AG04450 (cell line): ENCODE results near the gene TMEM11. TPM values are rescaled to one million over a fixed set of nuclear protein-coding genes. Genes with fewer than 3 reads are reported as not detected.

Source experiments
- CTCF ChIA-PET: fragments of 300-600, 350-600 bp; formaldehyde crosslinking; extraction: SDS; loops from one replicate; lab custom pipeline; 2022; ENCODE audit warnings: antibody characterized with exemption, inconsistent platforms; lab: Charles Lee
- POLR2A ChIA-PET: fragments of 350-600 bp; formaldehyde crosslinking; extraction: SDS; loops from one replicate; lab custom pipeline; 2021; ENCODE audit warnings: antibody characterized with exemption, inconsistent platforms; lab: Yijun Ruan, JAX
- DNase-seq: peaks from one replicate; pipeline ENCODE4 v3.0.0-alpha.2; 2011; ENCODE audit warnings: low read depth, low spot score
- H3K27ac ChIP-seq: one replicate; pipeline ENCODE4 v1.5.1; 2012; ENCODE audit warnings: low read depth, low read length, control low read depth
- H3K27me3 ChIP-seq: one replicate; pipeline ENCODE4 v1.6.0; 2012; ENCODE audit warnings: low read length; ENCODE audit not compliant: control insufficient read depth, insufficient read depth
- H3K4me3 ChIP-seq: 2 replicates; pipeline ENCODE4 v1.5.1; 2011; ENCODE audit warnings: mild to moderate bottlenecking, low read depth, low read length, control low read depth
- H3K9me3 ChIP-seq: 2 replicates; pipeline ENCODE4 v1.5.1; 2012; ENCODE audit warnings: low read length; ENCODE audit not compliant: control insufficient read depth, insufficient read depth
- polyA plus RNA-seq: library from polyadenylated mRNA; depleted of rRNA; stranded (reverse); fragments of >200 nt; gene quantifications from 2 replicates; pipeline ENCODE4 v1.2.3, GENCODE V29; 2011
- TF ChIP-seq, protein P1 (sequence below): IDR thresholded peaks from 2 replicates; pipeline ENCODE4 v1.5.1; 2011; ENCODE audit warnings: low read depth, low read length, control low read depth, inconsistent platforms

TMEM11 gene
- polyA plus RNA-seq, 1 experiment, result 27.5 TPM

DNA sequence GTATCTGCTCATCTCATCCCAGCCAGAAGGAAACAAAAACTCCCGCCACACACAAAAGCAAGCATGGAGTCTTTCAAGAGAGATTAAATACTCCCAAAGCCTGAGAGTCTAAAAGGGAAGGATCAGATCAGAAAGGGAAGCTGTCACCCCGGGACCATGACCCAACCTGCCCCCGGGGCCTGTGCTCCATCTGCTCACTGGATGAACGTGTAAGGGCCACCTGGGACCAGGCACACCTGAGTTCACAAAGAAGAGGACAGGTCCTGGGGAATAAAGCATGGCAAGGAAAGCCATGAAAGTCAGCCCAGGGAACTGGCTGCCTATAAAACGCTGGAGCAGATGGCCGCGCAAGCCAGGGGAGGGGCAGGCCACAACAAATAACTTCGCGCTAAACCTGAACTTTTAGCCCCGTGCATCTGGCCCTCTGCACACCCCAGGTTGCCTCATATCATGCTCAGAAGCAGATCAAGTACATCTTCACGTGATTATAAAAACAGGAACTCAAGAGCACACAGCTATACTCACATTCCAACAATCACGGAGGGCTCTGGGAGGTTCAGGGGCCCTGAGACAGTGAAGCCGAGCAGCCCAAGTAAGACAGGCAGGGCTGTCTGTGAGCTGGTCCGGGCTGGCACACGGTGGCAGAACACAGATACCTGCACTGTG, 3.4 kb downstream of the TMEM11 start:
- TF ChIP-seq, protein P1, sequence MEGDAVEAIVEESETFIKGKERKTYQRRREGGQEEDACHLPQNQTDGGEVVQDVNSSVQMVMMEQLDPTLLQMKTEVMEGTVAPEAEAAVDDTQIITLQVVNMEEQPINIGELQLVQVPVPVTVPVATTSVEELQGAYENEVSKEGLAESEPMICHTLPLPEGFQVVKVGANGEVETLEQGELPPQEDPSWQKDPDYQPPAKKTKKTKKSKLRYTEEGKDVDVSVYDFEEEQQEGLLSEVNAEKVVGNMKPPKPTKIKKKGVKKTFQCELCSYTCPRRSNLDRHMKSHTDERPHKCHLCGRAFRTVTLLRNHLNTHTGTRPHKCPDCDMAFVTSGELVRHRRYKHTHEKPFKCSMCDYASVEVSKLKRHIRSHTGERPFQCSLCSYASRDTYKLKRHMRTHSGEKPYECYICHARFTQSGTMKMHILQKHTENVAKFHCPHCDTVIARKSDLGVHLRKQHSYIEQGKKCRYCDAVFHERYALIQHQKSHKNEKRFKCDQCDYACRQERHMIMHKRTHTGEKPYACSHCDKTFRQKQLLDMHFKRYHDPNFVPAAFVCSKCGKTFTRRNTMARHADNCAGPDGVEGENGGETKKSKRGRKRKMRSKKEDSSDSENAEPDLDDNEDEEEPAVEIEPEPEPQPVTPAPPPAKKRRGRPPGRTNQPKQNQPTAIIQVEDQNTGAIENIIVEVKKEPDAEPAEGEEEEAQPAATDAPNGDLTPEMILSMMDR, result no peak
- no peak overlapping the region for H3K27ac ChIP-seq
- DNase-seq, result no peak
- H3K27me3 ChIP-seq, result no peaks in the 10 kb centered on the region
- CTCF ChIA-PET, result interaction anchor here (1.3 kb wide), 1 partner anchor 91 kb away, joined by 3 read pairs; no protein-coding TSS in a partner anchor
- POLR2A ChIA-PET, result interaction anchor here (0.7 to 1.0 kb wide), 2 partner anchors 11 to 138 kb away, joined by 3 read pairs; no protein-coding TSS in a partner anchor
- no peak overlapping the region for H3K4me3 ChIP-seq
- H3K9me3 ChIP-seq, result no peaks in the 10 kb centered on the region; the same call in 1 of the 2 replicates

DNA sequence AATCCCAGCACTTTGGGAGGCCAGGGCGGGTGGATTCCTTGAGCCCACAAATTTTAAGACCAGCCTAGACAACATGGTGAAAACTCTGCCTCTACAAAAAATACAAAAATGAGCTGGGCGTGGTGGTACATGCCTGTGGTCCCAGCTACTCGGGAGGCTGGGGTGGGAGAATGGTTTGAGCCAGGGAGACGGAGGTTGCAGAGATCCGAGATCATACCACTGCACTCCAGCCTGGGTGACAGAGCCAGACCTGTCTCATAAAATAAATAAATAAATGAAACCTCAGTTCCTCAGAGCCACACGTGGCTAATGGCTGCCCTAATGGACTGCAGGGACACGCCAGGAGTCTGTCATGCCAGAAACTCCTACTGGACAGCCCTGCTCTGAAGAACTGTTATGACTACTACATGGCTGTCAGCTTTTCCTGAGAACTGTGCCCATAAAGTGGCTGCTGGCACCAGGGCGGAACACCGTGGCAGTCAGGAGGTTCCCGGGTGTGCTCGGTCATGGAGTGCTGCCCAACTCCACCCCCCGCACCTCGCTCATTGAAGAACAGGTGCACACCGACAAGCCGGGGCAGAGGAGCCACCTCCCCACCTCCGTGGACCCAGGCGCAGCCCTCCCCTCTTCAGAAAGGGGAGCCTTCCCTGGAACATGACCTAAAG, 4.3 kb downstream of the TMEM11 start:
- no peaks in the 10 kb centered on the region; the same call in 1 of the 2 replicates for H3K9me3 ChIP-seq
- H3K4me3 ChIP-seq, result no peak overlapping the region
- no peak overlapping the region for H3K27ac ChIP-seq
- POLR2A ChIA-PET, result no interaction called here
- CTCF ChIA-PET, result interaction anchor here (1.3 kb wide), 1 partner anchor 90 kb away, joined by 3 read pairs; no protein-coding TSS in a partner anchor
- no peaks in the 10 kb centered on the region for H3K27me3 ChIP-seq
- DNase-seq, result no peak
- TF ChIP-seq, protein P1, result no peak

DNA sequence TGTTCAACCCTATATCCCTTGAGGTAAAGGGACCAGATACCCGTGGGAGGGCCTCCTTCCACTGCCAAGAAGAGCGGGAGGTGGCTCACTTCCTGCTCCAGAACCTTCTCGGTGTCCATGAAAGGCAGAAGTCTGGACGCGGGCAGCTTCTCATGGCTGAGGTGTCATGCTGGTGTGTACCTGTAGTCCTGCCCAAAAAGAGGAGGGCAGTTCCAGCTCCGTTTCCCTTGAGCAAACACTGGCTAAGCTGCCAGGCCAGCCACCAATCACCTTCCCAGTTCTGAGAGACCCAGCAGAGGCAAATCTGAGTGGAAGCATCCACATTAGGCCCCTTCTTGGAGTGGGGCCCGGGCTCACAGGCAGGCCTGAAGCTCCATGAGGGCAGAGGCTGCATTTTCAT, 5.6 kb downstream of the TMEM11 start:
- ChIA-PET POLR2A (no interaction called here), CTCF (no interaction called here)
- H3K9me3 ChIP-seq, result no peaks in the 10 kb centered on the region; the same call in 1 of the 2 replicates
- TF ChIP-seq, protein P1, result no peak
- H3K27me3 ChIP-seq, result no peaks in the 10 kb centered on the region
- no peak overlapping the region for H3K4me3 ChIP-seq
- no peak for DNase-seq
- H3K27ac ChIP-seq, result no peak overlapping the region

DNA sequence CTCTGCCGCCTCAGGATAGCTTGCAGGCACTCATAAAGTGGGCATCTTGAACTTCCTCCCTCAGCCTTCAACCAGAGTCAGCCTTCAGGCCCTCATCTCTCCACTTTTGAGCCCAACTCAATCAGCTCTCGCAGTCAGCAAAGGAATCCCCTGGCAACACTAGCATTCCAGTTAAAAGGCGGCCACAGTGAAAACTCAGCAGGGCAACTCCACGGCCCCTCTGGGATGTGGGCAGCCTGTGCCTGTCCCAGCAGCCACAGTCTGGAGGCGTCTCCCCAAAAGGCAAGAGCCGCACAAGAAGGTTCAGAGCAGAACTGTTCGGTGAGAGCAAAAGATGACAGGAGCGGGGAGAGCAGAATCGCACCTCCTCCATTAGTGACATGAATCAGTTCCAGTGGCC, 9.0 kb downstream of the TMEM11 start:
- Histone ChIP-seq H3K27ac (no peak overlapping the region), H3K4me3 (no peak overlapping the region), H3K27me3 (no peaks in the 10 kb centered on the region), H3K9me3 (no peaks in the 10 kb centered on the region; the same call in 1 of the 2 replicates)
- TF ChIP-seq, protein P1, result no peak
- ChIA-PET POLR2A (interaction anchor here (0.5 kb wide), 1 partner anchor 1886 kb away, joined by 7 read pairs; no protein-coding TSS in a partner anchor), CTCF (no interaction called here)
- DNase-seq, result no peak

DNA sequence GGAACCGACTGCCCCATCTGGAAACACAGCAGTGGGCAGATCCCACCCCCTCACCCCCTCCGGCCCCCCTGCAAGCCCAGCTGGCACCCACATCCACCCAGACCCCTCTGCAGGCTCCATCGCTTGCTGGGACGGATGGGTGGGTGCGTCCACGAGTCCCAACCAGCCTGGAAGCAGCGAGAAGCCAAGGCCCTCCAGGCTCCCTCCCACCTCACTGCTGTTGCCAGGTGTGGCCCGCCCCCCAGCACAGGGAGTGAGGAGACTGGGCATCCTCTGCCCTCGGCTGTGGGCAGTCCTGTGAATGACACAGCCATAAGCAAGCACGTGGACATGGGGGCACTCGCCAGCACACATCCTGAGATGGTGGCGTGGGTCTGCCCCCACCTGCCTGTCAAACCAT, 11.4 kb downstream of the TMEM11 start:
- CTCF ChIA-PET, result no interaction called here
- DNase-seq, result no peak
- POLR2A ChIA-PET, result no interaction called here
- H3K4me3 ChIP-seq, result no peak overlapping the region
- TF ChIP-seq, protein P1, result no peak
- no peaks in the 10 kb centered on the region; the same call in 1 of the 2 replicates for H3K9me3 ChIP-seq
- no peak overlapping the region for H3K27ac ChIP-seq
- no peaks in the 10 kb centered on the region for H3K27me3 ChIP-seq
